ENCODE results near the gene UTP20.
A peak's percentile ranks its signal among the peaks of the same experiment; 100 is the strongest.
"Not testable (repeated sequence)": the region's sequence is repeated elsewhere in the genome, so short reads cannot be mapped to it uniquely, and the experiment has no call there.

UTP20 gene

GRCh38 chr12:101327051-101327450 lies 47.1 kb downstream of the UTP20 start:
- no peak for DNase-seq (ENCODE audit: low read depth)

GRCh38 chr12:101327546-101327945 lies 47.6 kb downstream of the UTP20 start:
- no peak for DNase-seq (ENCODE audit: low read depth)

GRCh38 chr12:101328917-101329316 lies 49.0 kb downstream of the UTP20 start:
- DNase-seq (ENCODE audit: low read depth): no peak

- DNase-seq (ENCODE audit: low read depth): no peak
These were observed 50.7 kb downstream of the UTP20 start for GRCh38 chr12:101330631-101331030.

GRCh38 chr12:101336437-101336836 lies 56.5 kb downstream of the UTP20 start:
- DNase-seq (ENCODE audit: low read depth): no peak

- DNase-seq (ENCODE audit: low read depth): no peak
These were observed 58.2 kb downstream of the UTP20 start for GRCh38 chr12:101338087-101338486.

- DNase-seq (ENCODE audit: low read depth): no peak
These were observed 64.0 kb downstream of the UTP20 start for GRCh38 chr12:101343893-101344292.

GRCh38 chr12:101351682-101352081 lies 71.8 kb downstream of the UTP20 start:
- DNase-seq (ENCODE audit: low read depth): no peak

GRCh38 chr12:101356794-101357193 lies 76.9 kb downstream of the UTP20 start:
- DNase-seq (ENCODE audit: low read depth): no peak

- DNase-seq (ENCODE audit: low read depth): no peak
These were observed 81.5 kb downstream of the UTP20 start for GRCh38 chr12:101361455-101361854.

- no peak for DNase-seq (ENCODE audit: low read depth)
These were observed 88.1 kb downstream of the UTP20 start for GRCh38 chr12:101368016-101368415.

GRCh38 chr12:101372431-101372830 lies 92.5 kb downstream of the UTP20 start:
- DNase-seq (ENCODE audit: low read depth): no peak

GRCh38 chr12:101375573-101375972 lies 95.7 kb downstream of the UTP20 start:
- DNase-seq (ENCODE audit: low read depth): no peak

GRCh38 chr12:101379149-101379548 lies 99.2 kb downstream of the UTP20 start:
- no peak for DNase-seq (ENCODE audit: low read depth)

GRCh38 chr12:101391181-101391580 lies 111.3 kb downstream of the UTP20 start:
- not testable (repeated sequence) for DNase-seq (ENCODE audit: low read depth)

GRCh38 chr12:101407049-101407435 lies 127.1 kb downstream of the UTP20 start:
- DNase-seq (ENCODE audit: low read depth): no peak

GRCh38 chr12:101407436-101408345 lies 127.8 kb downstream of the UTP20 start, which contains the start of gene ARL1:
TSS of gene ARL1 (minus strand) at chr12:101407772. CDS start at chr12:101407645, 127 bp downstream.
- DNase-seq (ENCODE audit: low read depth): peak; percentile 89

GRCh38 chr12:101410169-101410568 lies 130.3 kb downstream of the UTP20 start:
- DNase-seq (ENCODE audit: low read depth): not testable (repeated sequence)

- peak; percentile 44 for DNase-seq (ENCODE audit: low read depth)
These were observed 134.7 kb downstream of the UTP20 start for GRCh38 chr12:101414533-101415119.

GRCh38 chr12:101415228-101415627 lies 135.3 kb downstream of the UTP20 start:
- no peak for DNase-seq (ENCODE audit: low read depth)

GRCh38 chr12:101422066-101422465 lies 142.2 kb downstream of the UTP20 start:
- DNase-seq (ENCODE audit: low read depth): not testable (repeated sequence)

GRCh38 chr12:101424620-101425019 lies 144.7 kb downstream of the UTP20 start:
- no peak for DNase-seq (ENCODE audit: low read depth)

- no peak for DNase-seq (ENCODE audit: low read depth)
These were observed 150.6 kb downstream of the UTP20 start for GRCh38 chr12:101430456-101430855.

Data from fibroblast of gingiva (primary cell).